Neural progenitor cell (in vitro differentiated cells): ENCODE data around the gene MAML3. TPM values are rescaled to one million over a fixed set of nuclear protein-coding genes. Genes with fewer than 3 reads are reported as not detected.
A peak's percentile ranks its signal among the peaks of the same experiment; 100 is the strongest.

Experiments used
- DNase-seq: peaks from one replicate; pipeline ENCODE4 v3.0.0-alpha.2; 2016; ENCODE audit warnings: low spot score
- H2AFZ ChIP-seq: fragments of 200-600 bp; sonication (generic); replicated peaks from 2 replicates; pipeline ENCODE4 v1.6.1; 2016; ENCODE audit warnings: antibody characterized with exemption
- H3F3A ChIP-seq: fragments of 200-600 bp; sonication (generic); 2 replicates; pipeline ENCODE4 v1.6.1; 2016; ENCODE audit warnings: antibody characterized with exemption, low read depth
- H3K27ac ChIP-seq: fragments of 200-600 bp; sonication (generic); 2 replicates; pipeline ENCODE4 v1.5.1; 2016; ENCODE audit warnings: mild to moderate bottlenecking
- H3K27me3 ChIP-seq: fragments of 200-600 bp; sonication (generic); 2 replicates; pipeline ENCODE4 v1.6.1; 2016; ENCODE audit warnings: mild to moderate bottlenecking, moderate library complexity
- H3K36me3 ChIP-seq: fragments of 200-600 bp; sonication (generic); 2 replicates; pipeline ENCODE4 v1.5.1; 2016
- H3K4me1 ChIP-seq: fragments of 200-600 bp; sonication (generic); 2 replicates; pipeline ENCODE4 v1.6.1; 2016; ENCODE audit warnings: mixed run types
- H3K4me2 ChIP-seq: fragments of 200-600 bp; sonication (generic); 2 replicates; pipeline ENCODE4 v1.6.1; 2016
- H3K4me3 ChIP-seq: fragments of 200-600 bp; sonication (generic); 2 replicates; pipeline ENCODE4 v1.5.1; 2016
- H3K79me2 ChIP-seq: fragments of 200-600 bp; sonication (generic); 2 replicates; pipeline ENCODE4 v1.6.1; 2016; ENCODE audit warnings: low read depth
- H3K9ac ChIP-seq: fragments of 200-600 bp; sonication (generic); 2 replicates; pipeline ENCODE4 v1.6.1; 2016
- H3K9me3 ChIP-seq: fragments of 200-600 bp; sonication (generic); 2 replicates; pipeline ENCODE4 v1.5.1; 2016; ENCODE audit warnings: low read depth
- H4K20me1 ChIP-seq: fragments of 200-600 bp; sonication (generic); 2 replicates; pipeline ENCODE4 v1.6.1; 2016; ENCODE audit warnings: low read depth
- H3K27ac Mint-ChIP-seq: 3 replicates; pipeline ENCODE4 v1.8.0; 2021; ENCODE audit warnings: mixed read lengths
- H3K27me3 Mint-ChIP-seq: 2 replicates; pipeline ENCODE4 v1.8.0; 2022; ENCODE audit warnings: low read depth, mild to moderate bottlenecking, inconsistent platforms, moderate library complexity, mixed read lengths; ENCODE audit not compliant: insufficient read depth
- H3K36me3 Mint-ChIP-seq: 3 replicates; pipeline ENCODE4 v1.8.0; 2021; ENCODE audit warnings: mixed read lengths
- H3K4me1 Mint-ChIP-seq: 3 replicates; pipeline ENCODE4 v1.8.0; 2021; ENCODE audit warnings: mixed read lengths
- H3K4me3 Mint-ChIP-seq: 3 replicates; pipeline ENCODE4 v1.8.0; 2021; ENCODE audit warnings: mild to moderate bottlenecking, moderate library complexity, mixed read lengths
- H3K9me3 Mint-ChIP-seq: 3 replicates; pipeline ENCODE4 v1.8.0; 2020; ENCODE audit warnings: mixed read lengths
- CTCF ChIP-seq: fragments of 200-600 bp; sonication (generic); IDR thresholded peaks from 2 replicates; pipeline ENCODE4 v1.5.1; 2017; ENCODE audit warnings: antibody characterized with exemption, mild to moderate bottlenecking
- EZH2 ChIP-seq: fragments of 200-600 bp; sonication (generic); IDR thresholded peaks from 2 replicates; pipeline ENCODE4 v1.6.1; 2017; ENCODE audit warnings: antibody characterized with exemption, mild to moderate bottlenecking, moderate library complexity
- EZH2phosphoT487 ChIP-seq: fragments of 200-600 bp; sonication (generic); IDR thresholded peaks from 2 replicates; pipeline ENCODE4 v1.6.1; 2017; ENCODE audit warnings: antibody characterized with exemption
- total RNA-seq: library from RNA; depleted of rRNA; stranded (reverse); fragments of >200 nt; gene quantifications from 2 replicates; pipeline ENCODE4 v1.2.3, GENCODE V29; 2015; ENCODE audit warnings: low replicate concordance

Gene MAML3
- total RNA-seq, 1 donor from 2014 or later: 14.4 TPM

GRCh38 chr4:139880841-139881240 is 273.1 kb downstream of the MAML3 start:
- peaks cover 2% of the 10 kb centered on the region for H3K9me3 Mint-ChIP-seq

GRCh38 chr4:139878050-139878449 is 275.9 kb downstream of the MAML3 start:
- H3K4me3 ChIP-seq: no peak overlapping the region
- no peak overlapping the region for H2AFZ ChIP-seq
- Mint-ChIP-seq H3K27ac (no peak overlapping the region), H3K36me3 (peaks cover 5% of the 10 kb centered on the region), H3K4me1 (peaks cover 42% of the 10 kb centered on the region), H3K9me3 (peaks cover 5% of the 10 kb centered on the region), H3K4me3 (no peak overlapping the region), H3K27me3 (peaks cover 4% of the 10 kb centered on the region)
- H3K9ac ChIP-seq: no peak overlapping the region
- no peak for TF ChIP-seq CTCF
- TF ChIP-seq EZH2phosphoT487: no peak
- TF ChIP-seq EZH2: no peak
- no peaks in the 10 kb centered on the region for H3K9me3 ChIP-seq
- H3K27ac ChIP-seq: no peak overlapping the region
- H3F3A ChIP-seq: peaks cover 28% of the 10 kb centered on the region
- DNase-seq: no peak
- peaks cover 27% of the 10 kb centered on the region for H3K4me1 ChIP-seq
- H3K79me2 ChIP-seq: no peaks in the 10 kb centered on the region
- no peaks in the 10 kb centered on the region for H3K36me3 ChIP-seq
- peaks cover 10% of the 10 kb centered on the region for H4K20me1 ChIP-seq
- no peaks in the 10 kb centered on the region for H3K27me3 ChIP-seq
- no peak overlapping the region for H3K4me2 ChIP-seq

More at GRCh38 chr4:139880841-139881240, 273.1 kb downstream of the MAML3 start:
- Histone ChIP-seq H3K4me2 (no peak overlapping the region), H3K36me3 (no peaks in the 10 kb centered on the region), H2AFZ (no peak overlapping the region), H3K79me2 (no peaks in the 10 kb centered on the region), H3K4me1 (peaks cover 27% of the 10 kb centered on the region), H3F3A (peaks cover 27% of the 10 kb centered on the region), H4K20me1 (peaks cover 11% of the 10 kb centered on the region), H3K27ac (no peak overlapping the region), H3K27me3 (no peaks in the 10 kb centered on the region), H3K9ac (no peak overlapping the region), H3K9me3 (no peaks in the 10 kb centered on the region), H3K4me3 (no peak overlapping the region)
- Mint-ChIP-seq H3K36me3 (peaks cover 6% of the 10 kb centered on the region), H3K27me3 (peaks cover 4% of the 10 kb centered on the region), H3K4me3 (no peak overlapping the region), H3K27ac (no peak overlapping the region), H3K4me1 (peaks cover 37% of the 10 kb centered on the region)
- no peak for DNase-seq
- TF ChIP-seq EZH2phosphoT487: no peak
- TF ChIP-seq EZH2: no peak
- TF ChIP-seq CTCF: no peak

DNA sequence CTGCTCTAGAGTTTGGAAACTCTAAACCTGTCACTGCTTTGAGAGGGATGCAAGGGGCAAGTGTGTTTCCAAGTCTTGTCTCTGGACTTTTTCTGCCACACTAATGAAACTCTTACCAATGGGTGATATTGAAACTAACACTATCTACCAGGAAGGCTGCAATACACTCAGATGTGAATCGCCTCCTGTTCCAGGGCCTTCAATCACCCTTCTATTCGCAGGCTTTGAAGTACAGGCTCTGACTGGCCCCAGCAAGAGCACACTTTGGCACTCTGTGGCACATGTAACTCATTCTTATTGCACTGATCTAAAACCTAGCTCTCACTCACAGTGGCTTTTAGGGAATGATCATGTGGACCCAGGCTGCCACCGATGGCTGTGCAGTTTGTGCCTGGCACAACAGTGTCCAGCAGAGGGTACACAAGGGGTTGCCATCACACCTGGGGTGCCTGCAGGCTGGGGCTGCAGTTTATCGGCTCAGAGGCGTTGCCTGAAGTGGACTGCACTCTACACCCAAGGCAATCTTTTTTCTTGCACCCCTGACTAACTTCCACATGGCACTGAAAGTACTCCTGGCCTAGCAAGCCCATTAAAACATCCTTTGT is 277.5 kb downstream of the MAML3 start:
- no peak for DNase-seq
- H3K4me3 ChIP-seq: no peak overlapping the region
- Mint-ChIP-seq H3K36me3 (peaks cover 3% of the 10 kb centered on the region), H3K4me1 (peaks cover 51% of the 10 kb centered on the region), H3K9me3 (peaks cover 3% of the 10 kb centered on the region), H3K27me3 (peaks cover 4% of the 10 kb centered on the region), H3K27ac (no peak overlapping the region), H3K4me3 (no peak overlapping the region)
- H4K20me1 ChIP-seq: peaks cover 10% of the 10 kb centered on the region
- no peak overlapping the region for H2AFZ ChIP-seq
- peaks cover 36% of the 10 kb centered on the region for H3K4me1 ChIP-seq
- H3K79me2 ChIP-seq: no peaks in the 10 kb centered on the region
- TF ChIP-seq EZH2 (no peak), CTCF (no peak), EZH2phosphoT487 (no peak)
- H3K36me3 ChIP-seq: no peaks in the 10 kb centered on the region
- H3K4me2 ChIP-seq: peak overlapping the region; percentile 48
- peaks cover 38% of the 10 kb centered on the region for H3F3A ChIP-seq
- H3K9ac ChIP-seq: no peak overlapping the region
- no peaks in the 10 kb centered on the region for H3K27me3 ChIP-seq
- H3K9me3 ChIP-seq: no peaks in the 10 kb centered on the region
- peak overlapping the region; percentile 80 for H3K27ac ChIP-seq
